ENCODE results near the gene RBM12. TPM values are rescaled to one million over a fixed set of nuclear protein-coding genes. Genes with fewer than 3 reads are reported as not detected.

RBM12 gene, protein sequence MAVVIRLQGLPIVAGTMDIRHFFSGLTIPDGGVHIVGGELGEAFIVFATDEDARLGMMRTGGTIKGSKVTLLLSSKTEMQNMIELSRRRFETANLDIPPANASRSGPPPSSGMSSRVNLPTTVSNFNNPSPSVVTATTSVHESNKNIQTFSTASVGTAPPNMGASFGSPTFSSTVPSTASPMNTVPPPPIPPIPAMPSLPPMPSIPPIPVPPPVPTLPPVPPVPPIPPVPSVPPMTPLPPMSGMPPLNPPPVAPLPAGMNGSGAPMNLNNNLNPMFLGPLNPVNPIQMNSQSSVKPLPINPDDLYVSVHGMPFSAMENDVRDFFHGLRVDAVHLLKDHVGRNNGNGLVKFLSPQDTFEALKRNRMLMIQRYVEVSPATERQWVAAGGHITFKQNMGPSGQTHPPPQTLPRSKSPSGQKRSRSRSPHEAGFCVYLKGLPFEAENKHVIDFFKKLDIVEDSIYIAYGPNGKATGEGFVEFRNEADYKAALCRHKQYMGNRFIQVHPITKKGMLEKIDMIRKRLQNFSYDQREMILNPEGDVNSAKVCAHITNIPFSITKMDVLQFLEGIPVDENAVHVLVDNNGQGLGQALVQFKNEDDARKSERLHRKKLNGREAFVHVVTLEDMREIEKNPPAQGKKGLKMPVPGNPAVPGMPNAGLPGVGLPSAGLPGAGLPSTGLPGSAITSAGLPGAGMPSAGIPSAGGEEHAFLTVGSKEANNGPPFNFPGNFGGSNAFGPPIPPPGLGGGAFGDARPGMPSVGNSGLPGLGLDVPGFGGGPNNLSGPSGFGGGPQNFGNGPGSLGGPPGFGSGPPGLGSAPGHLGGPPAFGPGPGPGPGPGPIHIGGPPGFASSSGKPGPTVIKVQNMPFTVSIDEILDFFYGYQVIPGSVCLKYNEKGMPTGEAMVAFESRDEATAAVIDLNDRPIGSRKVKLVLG
- 27.7 TPM for polyA plus RNA-seq (2012; ENCODE audit: insufficient read length, low read depth)

DNA sequence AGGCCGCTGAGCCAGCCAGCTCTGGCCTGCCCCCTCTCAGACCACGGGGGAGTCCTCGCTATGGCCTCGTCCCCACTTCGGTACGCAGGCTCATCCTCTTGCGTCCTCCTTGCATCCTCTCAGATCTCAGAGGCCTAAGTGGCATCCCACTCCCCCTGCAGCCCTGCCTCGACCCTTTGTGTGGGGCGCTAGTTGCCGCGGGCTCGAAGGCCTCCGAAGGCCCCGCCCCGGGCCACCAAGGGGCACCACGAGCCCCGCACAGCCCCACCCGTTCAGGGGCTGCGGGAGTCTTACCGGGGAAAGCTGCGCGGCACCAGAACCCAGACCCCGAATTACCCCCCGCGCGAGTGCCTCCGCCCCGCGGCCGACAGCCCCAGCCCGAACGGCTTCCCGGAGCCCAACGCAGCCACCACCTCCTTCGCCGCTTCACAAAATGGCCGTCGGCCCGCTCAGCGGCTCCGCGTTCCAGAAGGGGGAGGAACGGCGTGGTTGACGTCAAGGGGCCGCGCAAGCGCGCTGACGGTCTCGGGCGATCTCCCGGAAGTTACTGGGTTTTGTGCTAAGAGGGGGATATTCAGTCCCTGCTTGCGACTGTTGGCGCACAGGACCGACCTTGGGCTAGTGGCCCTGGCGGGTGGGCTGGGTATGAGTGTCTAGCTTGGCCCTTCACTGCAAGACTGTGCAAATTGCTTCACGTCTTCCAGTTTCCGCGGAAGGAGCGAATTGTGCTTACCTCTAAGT is at the start of gene RBM12, which contains the start of gene CPNE1:
RBM12 (minus strand) TSS at position 435 of the 741 bp plus-strand sequence. CDS start 9,578 bp downstream, outside the sequence.
CPNE1 (minus strand) TSS at position 435 of the 741 bp plus-strand sequence. CDS start 31,977 bp downstream, outside the sequence.
- peak; percentile 99 for TF ChIP-seq POLR2AphosphoS5 (IDR thresholded peaks at IDR 0.05; ENCODE audit: low read depth, low read length)
- TF ChIP-seq SIN3A (IDR thresholded peaks at IDR 0.05; ENCODE audit: borderline replicate concordance, insufficient read depth, low read length) = no peak; the same call in 1 of the 2 replicates
- TF ChIP-seq, protein P1, sequence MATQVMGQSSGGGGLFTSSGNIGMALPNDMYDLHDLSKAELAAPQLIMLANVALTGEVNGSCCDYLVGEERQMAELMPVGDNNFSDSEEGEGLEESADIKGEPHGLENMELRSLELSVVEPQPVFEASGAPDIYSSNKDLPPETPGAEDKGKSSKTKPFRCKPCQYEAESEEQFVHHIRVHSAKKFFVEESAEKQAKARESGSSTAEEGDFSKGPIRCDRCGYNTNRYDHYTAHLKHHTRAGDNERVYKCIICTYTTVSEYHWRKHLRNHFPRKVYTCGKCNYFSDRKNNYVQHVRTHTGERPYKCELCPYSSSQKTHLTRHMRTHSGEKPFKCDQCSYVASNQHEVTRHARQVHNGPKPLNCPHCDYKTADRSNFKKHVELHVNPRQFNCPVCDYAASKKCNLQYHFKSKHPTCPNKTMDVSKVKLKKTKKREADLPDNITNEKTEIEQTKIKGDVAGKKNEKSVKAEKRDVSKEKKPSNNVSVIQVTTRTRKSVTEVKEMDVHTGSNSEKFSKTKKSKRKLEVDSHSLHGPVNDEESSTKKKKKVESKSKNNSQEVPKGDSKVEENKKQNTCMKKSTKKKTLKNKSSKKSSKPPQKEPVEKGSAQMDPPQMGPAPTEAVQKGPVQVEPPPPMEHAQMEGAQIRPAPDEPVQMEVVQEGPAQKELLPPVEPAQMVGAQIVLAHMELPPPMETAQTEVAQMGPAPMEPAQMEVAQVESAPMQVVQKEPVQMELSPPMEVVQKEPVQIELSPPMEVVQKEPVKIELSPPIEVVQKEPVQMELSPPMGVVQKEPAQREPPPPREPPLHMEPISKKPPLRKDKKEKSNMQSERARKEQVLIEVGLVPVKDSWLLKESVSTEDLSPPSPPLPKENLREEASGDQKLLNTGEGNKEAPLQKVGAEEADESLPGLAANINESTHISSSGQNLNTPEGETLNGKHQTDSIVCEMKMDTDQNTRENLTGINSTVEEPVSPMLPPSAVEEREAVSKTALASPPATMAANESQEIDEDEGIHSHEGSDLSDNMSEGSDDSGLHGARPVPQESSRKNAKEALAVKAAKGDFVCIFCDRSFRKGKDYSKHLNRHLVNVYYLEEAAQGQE (IDR thresholded peaks at IDR 0.05; ENCODE audit: insufficient read depth in 1 of 2, low read depth in 2 of 2, low read length in 2 of 2) = peak; percentile 10 to 32; a peak in 1 of 4 replicates
- peak; percentile 92 for TF ChIP-seq TAF1 (IDR thresholded peaks at IDR 0.05; ENCODE audit: borderline replicate concordance, insufficient read depth, low read length)
- TF ChIP-seq FOXP2 (optimal IDR thresholded peaks at IDR 0.05; ENCODE audit: borderline replicate concordance, extremely low read depth, extremely low read length, insufficient read depth) = peak; percentile 68

DNA sequence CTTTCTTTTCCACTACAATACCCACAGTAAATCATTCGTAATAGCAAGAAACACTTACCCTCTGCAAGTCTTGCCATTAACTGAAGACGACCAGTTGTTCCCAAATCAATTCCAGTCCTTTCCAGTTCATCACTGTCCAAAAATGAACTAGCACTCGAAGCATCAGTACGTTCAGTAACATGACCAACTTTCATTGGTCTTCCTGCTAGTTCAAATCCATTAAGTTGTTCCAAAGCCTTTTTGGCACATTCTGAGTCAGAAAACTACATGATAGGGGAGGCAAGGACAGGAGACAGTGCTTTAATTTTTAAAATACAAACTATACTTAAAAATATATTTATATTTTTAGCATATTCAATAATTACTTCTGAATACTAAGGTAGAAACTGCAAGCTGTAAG is 49.4 kb upstream of the RBM12 start:
- no peak for TF ChIP-seq TAF1 (IDR thresholded peaks at IDR 0.05; ENCODE audit: borderline replicate concordance, insufficient read depth, low read length)
- TF ChIP-seq FOXP2 (optimal IDR thresholded peaks at IDR 0.05; ENCODE audit: borderline replicate concordance, extremely low read depth, extremely low read length, insufficient read depth) = no peak
- TF ChIP-seq, protein P1 (IDR thresholded peaks at IDR 0.05; ENCODE audit: insufficient read depth in 1 of 2, low read depth in 2 of 2, low read length in 2 of 2) = no peak
- no peak for TF ChIP-seq SIN3A (IDR thresholded peaks at IDR 0.05; ENCODE audit: borderline replicate concordance, insufficient read depth, low read length)
- TF ChIP-seq POLR2AphosphoS5 (IDR thresholded peaks at IDR 0.05; ENCODE audit: low read depth, low read length) = no peak

DNA sequence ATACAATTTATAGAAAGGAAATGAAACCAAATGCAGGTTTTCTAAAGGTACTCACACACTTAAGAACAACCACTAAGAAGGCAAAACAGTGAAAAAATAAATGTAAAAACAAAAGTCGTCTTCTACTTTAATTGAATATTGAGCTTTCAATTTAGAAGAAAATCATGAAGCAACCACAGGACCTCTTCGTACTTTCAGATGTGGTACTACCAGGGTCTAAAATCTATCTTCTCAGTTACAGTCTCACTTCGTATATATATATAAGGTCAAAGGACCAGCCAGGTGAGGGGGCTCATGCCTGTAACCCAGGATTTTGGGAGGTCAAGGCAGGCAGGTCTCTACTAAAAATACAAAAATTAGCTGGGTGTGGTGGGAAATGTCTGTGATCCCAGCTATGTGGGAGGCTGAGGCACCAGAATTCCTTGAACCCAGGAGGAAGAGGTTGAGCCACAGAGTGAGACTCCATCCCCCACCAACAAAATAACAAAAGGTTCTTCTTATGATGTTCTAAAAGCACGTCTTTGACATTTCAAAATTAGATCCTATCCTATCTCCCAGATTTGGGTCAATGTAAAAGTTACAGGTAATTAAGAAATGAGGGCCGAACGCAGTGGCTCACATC is 47.0 kb upstream of the RBM12 start:
- no peak for TF ChIP-seq SIN3A (IDR thresholded peaks at IDR 0.05; ENCODE audit: borderline replicate concordance, insufficient read depth, low read length)
- no peak for TF ChIP-seq POLR2AphosphoS5 (IDR thresholded peaks at IDR 0.05; ENCODE audit: low read depth, low read length)
- TF ChIP-seq TAF1 (IDR thresholded peaks at IDR 0.05; ENCODE audit: borderline replicate concordance, insufficient read depth, low read length) = no peak
- no peak for TF ChIP-seq FOXP2 (optimal IDR thresholded peaks at IDR 0.05; ENCODE audit: borderline replicate concordance, extremely low read depth, extremely low read length, insufficient read depth)
- TF ChIP-seq, protein P1 (IDR thresholded peaks at IDR 0.05; ENCODE audit: insufficient read depth in 1 of 2, low read depth in 2 of 2, low read length in 2 of 2) = no peak

DNA sequence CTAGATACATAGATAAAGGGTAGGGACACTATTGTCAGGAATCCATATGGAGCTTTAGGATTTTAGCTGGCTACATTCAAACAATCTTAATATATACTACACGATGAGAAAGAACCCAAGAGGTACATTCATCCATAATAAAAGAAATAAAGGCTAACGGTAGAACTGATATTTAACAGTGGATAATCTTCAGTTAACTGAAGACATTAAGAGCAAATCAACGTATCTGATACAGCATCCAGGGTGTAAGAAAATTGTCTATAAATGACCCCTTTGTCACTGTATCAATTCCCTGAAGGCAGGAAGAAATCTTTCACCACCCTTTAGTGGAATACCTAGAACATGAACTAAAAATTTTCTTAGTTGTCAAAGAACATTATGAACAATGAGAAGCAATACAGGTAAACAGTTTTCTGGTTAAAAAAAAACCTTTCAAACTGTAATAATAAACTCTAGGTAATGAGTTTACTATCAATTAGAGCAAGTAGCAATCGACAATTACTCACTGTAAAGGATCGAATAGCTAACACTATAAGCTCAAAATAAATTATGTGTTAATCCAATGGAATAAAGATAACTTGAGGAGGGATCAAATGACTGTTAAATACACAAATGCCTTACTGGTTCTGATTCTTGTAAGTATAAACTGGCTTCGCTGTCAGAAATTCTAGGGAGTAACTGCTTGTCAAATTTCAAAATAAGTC is 46.3 kb upstream of the RBM12 start:
- TF ChIP-seq, protein P1 (IDR thresholded peaks at IDR 0.05; ENCODE audit: insufficient read depth in 1 of 2, low read depth in 2 of 2, low read length in 2 of 2) = no peak
- TF ChIP-seq TAF1 (IDR thresholded peaks at IDR 0.05; ENCODE audit: borderline replicate concordance, insufficient read depth, low read length) = no peak
- no peak for TF ChIP-seq POLR2AphosphoS5 (IDR thresholded peaks at IDR 0.05; ENCODE audit: low read depth, low read length)
- TF ChIP-seq SIN3A (IDR thresholded peaks at IDR 0.05; ENCODE audit: borderline replicate concordance, insufficient read depth, low read length) = no peak
- TF ChIP-seq FOXP2 (optimal IDR thresholded peaks at IDR 0.05; ENCODE audit: borderline replicate concordance, extremely low read depth, extremely low read length, insufficient read depth) = no peak

All from PFSK-1 (cell line).